MM.1S (cell line): ENCODE results near the gene DRC7.

Source experiments
- CTCF ChIP-seq: fragments of 300-600 bp; sonication (generic); IDR thresholded peaks from 2 replicates; pipeline ENCODE4 v1.5.1; 2016; ENCODE audit warnings: antibody characterized with exemption, low read length, mixed read lengths
- EZH2 ChIP-seq: fragments of 300-600 bp; sonication (generic); optimal IDR thresholded peaks from 2 replicates; pipeline ENCODE3; 2017; ENCODE audit warnings: low read depth, mild to moderate bottlenecking, antibody characterized with exemption, low read length, mixed read lengths
- EZH2phosphoT487 ChIP-seq: fragments of 300-600 bp; sonication (generic); IDR thresholded peaks from 2 replicates; pipeline ENCODE4 v1.6.1; 2018; ENCODE audit warnings: antibody characterized with exemption, low read length

- no peak for TF ChIP-seq CTCF
- no peak for TF ChIP-seq EZH2phosphoT487
- TF ChIP-seq EZH2 = no peak
Measured at GRCh38 chr16:57663436-57663835, 31.2 kb upstream of the DRC7 start.
